GM10266 (cell line): Measurements from ENCODE around the gene SDF4.

ENCODE experiments used
- DNase-seq: peaks from one replicate; pipeline ENCODE4 v3.0.0; 2012; ENCODE audit errors: extremely low spot score
- TF ChIP-seq, protein P1 (sequence below): IDR thresholded peaks from 2 replicates; pipeline ENCODE4 v1.5.1; 2012; ENCODE audit warnings: mild to moderate bottlenecking, low read depth; ENCODE audit not compliant: control insufficient read depth, insufficient read depth; ENCODE audit errors: missing control alignments

The SDF4 gene

DNA sequence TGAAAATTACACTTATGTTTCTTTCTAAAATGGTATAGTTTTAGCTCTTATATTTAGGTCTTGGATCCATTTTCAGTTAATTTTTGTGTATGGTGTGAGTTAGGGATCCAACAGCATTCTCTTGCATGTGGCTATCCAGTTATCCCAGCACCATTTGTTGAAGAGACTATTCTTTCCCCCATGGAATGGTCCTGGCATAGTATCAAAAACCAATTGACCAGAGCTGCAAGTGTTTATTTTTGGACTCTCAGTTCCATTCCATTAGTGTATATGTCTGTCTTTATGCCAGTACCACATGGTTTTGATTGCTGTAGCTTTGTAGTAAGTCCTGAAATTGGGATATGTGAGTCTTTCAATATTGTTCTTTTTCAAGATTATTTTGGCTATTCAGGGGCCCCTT lies 43.9 kb downstream of the SDF4 start:
- DNase-seq, result no peak
- TF ChIP-seq, protein P1, sequence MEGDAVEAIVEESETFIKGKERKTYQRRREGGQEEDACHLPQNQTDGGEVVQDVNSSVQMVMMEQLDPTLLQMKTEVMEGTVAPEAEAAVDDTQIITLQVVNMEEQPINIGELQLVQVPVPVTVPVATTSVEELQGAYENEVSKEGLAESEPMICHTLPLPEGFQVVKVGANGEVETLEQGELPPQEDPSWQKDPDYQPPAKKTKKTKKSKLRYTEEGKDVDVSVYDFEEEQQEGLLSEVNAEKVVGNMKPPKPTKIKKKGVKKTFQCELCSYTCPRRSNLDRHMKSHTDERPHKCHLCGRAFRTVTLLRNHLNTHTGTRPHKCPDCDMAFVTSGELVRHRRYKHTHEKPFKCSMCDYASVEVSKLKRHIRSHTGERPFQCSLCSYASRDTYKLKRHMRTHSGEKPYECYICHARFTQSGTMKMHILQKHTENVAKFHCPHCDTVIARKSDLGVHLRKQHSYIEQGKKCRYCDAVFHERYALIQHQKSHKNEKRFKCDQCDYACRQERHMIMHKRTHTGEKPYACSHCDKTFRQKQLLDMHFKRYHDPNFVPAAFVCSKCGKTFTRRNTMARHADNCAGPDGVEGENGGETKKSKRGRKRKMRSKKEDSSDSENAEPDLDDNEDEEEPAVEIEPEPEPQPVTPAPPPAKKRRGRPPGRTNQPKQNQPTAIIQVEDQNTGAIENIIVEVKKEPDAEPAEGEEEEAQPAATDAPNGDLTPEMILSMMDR, result no peak

DNA sequence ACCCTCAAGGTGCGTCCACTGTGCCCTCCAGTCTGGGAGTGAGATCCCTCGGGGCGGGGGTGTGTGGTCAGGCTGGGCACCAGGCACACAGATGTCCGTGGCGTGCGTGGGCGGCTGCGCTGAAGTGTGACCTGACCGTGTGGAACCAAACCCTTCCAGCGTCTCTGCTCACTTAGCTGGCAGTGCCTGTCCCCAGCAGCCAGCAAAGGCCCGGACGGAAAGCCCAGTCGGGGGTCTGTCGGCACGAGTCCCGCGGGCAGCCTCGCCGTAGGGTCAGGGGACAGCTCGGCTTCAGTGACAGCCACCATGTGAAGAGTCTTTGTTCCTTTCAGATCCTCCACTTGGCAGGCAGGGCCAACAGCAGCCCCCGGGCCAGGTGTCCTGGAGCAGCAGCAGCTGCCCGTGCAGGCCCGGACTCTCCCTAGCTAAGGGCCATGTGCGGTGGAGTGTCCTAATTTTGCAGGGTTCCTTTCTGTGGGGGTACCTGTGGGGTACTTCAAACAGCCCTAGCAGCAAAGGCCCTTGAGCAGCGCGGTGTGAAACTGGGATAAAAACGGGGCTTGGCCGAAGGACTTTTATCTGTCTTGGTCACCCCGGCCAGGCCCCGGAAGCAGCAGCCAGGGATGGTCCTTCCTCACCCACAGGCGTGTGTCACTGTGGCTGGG lies 46.6 kb downstream of the SDF4 start:
- DNase-seq, result no peak
- TF ChIP-seq, protein P1, result no peak

DNA sequence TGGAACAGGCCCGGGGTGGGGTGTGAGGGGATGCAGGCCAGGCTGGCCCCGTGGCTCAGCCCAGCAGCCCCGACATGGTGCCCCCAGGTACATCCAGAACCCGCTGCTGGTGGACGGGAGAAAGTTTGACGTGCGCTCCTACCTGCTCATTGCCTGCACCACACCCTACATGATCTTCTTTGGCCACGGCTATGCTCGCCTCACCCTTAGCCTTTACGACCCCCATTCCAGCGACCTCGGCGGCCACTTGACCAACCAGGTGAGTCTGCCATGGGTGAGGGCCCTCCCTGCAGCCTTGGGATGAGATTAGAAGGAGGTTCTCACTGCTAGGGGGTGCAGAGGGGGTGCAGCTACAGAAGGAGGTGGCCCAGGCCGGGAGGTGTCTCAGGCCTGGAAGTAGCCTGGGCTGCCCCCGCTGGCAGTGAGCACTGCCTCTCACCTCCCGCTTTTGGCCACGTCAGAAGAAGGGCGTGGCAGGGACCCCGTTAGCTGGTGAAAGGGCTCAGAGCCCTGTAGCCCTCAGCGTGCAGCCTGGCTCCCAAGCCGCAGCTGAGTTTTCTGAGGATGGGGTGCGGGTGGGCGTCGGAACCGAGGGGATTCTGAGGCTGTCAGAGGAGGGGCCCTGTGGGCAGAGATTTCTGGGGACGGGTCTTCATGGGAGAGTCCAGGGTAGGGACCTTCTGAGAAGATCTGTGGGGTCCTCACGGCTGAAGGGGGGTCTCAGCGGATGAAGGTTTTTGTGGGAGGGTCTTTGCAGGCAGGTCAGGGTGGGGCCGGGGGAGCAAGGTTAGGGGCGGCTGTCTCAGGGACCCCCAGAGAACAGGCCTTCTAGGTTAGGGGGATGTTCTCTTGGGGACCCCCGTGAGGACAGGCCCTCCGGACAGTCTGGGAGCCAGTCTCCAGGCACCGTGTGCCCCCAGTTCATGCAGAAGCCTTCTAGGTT lies 47.7 kb downstream of the SDF4 start:
- no peak for DNase-seq
- TF ChIP-seq, protein P1, result no peak

DNA sequence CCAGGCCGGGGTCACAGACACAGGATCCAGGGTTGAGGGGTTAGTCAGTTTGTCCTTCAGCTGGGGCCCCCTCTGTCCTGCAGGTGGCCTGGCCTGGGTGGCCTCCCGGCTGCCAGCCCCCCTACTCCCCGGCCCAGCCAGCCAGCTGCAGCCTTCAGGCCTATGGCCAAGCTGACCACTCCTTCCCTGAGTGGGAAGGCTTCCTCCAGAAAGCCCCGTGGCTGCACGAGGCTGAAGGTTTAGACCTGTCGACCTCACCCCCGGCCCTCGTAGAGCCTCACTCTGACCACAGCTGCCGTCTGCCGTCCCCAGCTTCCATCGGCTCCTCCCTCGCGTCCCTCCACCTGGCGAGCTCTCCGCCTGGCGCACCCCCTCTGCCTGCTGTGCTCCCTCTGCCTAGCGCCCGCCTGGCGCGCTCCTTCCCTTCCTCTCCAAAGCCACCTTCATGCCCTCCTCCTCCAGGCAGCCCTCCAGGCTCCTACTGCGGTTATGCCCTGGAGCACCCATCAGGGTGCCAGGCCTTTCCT lies 48.5 kb downstream of the SDF4 start:
- DNase-seq, result no peak
- TF ChIP-seq, protein P1, result no peak

DNA sequence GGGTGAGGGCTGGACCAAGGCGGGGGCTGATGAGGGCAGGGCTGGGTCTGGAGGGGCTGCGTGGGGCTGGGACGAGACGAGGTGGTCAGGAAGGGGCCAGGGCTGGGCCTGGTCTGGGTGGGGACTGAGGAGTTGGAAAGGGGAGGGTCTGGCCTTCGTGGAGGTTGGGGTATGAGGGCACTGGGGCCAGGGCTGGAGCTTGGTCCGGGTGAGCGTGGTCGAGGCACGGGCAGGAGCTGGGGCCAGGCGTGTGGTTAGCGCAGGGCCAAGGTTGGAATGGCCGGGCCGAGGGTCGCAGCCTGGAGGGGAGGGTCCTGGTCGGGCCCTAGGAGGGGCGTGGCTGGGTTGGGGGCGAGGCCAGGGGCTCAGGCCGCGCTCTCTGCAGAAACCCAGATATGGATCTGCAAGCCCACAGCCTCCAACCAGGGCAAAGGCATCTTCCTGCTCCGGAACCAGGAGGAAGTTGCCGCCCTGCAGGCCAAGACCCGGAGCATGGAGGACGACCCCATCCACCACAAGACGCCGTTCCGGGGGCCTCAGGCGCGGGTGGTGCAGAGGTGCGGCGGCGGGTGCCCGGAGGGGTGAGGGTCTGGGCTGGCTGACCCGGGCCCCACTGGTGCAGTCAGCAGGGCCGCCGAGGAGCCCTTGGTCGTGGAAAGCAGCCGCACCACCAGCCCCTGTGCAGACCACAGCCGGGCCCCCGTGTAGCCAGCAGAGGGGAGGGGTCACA lies 49.1 kb downstream of the SDF4 start:
- TF ChIP-seq, protein P1, result no peak
- no peak for DNase-seq

DNA sequence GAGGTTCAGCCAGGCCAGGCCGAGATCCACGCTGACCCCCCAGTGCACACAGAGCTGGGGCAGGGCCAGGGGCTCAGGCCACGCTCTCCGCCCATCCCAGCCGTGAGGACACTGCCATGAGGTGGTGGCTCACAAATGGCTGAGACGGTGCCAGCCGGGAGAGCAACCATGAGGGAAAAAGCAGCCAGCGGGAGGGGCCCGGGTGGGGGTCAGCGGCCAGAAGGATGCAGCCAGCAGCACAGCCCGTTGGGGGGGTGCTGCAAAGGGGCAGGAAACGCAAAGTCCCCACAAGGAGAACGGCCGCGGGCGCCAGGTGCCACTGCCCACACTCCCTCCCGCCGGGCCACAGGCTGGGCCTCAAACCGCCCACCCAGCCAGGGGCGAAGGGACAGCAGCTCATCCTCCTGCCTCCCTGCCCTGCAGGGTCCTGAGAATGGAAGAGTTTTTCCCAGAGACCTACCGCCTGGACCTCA lies 49.8 kb downstream of the SDF4 start:
- TF ChIP-seq, protein P1, result no peak
- no peak for DNase-seq
